Choroid plexus epithelial cell (primary cell): ENCODE measurements around the gene SUV39H1.
"Not testable (repeated sequence)": the region's sequence is repeated elsewhere in the genome, so short reads cannot be mapped to it uniquely, and the experiment has no call there.

ENCODE experiments used
- DNase-seq: peaks from one replicate; pipeline ENCODE4 v3.0.0-alpha.2; 2010; ENCODE audit warnings: low read depth
- H3K4me3 ChIP-seq: 2 replicates; pipeline ENCODE4 v1.5.1; 2011; ENCODE audit warnings: low read depth, mild to moderate bottlenecking, control low read depth, low read length, moderate library complexity
- TF ChIP-seq, protein P1 (sequence below): conservative IDR thresholded peaks from 2 replicates; pipeline ENCODE4 v1.5.1; 2011; ENCODE audit warnings: low read depth, mild to moderate bottlenecking, control low read depth, inconsistent platforms, low read length, moderate library complexity

Gene SUV39H1, protein sequence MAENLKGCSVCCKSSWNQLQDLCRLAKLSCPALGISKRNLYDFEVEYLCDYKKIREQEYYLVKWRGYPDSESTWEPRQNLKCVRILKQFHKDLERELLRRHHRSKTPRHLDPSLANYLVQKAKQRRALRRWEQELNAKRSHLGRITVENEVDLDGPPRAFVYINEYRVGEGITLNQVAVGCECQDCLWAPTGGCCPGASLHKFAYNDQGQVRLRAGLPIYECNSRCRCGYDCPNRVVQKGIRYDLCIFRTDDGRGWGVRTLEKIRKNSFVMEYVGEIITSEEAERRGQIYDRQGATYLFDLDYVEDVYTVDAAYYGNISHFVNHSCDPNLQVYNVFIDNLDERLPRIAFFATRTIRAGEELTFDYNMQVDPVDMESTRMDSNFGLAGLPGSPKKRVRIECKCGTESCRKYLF

GRCh38 chrX:48696301-48696908 is at the start of gene SUV39H1:
Gene SUV39H1, plus strand, starts transcription at chrX:48696734. Its CDS starts 51 bp downstream, at chrX:48696785.
- TF ChIP-seq, protein P1, sequence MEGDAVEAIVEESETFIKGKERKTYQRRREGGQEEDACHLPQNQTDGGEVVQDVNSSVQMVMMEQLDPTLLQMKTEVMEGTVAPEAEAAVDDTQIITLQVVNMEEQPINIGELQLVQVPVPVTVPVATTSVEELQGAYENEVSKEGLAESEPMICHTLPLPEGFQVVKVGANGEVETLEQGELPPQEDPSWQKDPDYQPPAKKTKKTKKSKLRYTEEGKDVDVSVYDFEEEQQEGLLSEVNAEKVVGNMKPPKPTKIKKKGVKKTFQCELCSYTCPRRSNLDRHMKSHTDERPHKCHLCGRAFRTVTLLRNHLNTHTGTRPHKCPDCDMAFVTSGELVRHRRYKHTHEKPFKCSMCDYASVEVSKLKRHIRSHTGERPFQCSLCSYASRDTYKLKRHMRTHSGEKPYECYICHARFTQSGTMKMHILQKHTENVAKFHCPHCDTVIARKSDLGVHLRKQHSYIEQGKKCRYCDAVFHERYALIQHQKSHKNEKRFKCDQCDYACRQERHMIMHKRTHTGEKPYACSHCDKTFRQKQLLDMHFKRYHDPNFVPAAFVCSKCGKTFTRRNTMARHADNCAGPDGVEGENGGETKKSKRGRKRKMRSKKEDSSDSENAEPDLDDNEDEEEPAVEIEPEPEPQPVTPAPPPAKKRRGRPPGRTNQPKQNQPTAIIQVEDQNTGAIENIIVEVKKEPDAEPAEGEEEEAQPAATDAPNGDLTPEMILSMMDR, result no peak
- peak; percentile 89 for DNase-seq
- peak within 1 kb of the TSS; percentile 65 for H3K4me3 ChIP-seq

DNA sequence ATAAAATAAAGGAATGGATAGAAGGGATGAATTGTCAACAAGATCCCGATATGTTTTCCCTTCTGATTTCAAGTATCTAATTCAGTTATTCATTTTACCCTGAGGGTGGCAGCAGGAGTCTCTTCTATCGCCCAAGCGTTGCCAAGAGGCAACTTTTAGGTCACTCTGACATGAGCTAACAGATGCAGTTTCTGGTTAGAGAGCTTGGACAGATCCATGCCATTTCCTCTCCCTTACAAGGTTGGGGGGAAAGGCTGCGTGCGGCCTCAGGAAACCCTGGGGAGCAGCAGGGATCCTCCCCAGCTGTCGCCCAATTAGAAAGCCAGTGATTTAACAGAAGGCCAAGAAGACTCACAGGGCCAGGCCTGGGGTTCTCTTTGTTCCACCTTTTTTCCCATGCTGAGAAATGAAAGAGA is 48.2 kb upstream of the SUV39H1 start:
- TF ChIP-seq, protein P1, result peak; percentile 50
- peak; percentile 69 for DNase-seq
- no peak overlapping the region for H3K4me3 ChIP-seq

DNA sequence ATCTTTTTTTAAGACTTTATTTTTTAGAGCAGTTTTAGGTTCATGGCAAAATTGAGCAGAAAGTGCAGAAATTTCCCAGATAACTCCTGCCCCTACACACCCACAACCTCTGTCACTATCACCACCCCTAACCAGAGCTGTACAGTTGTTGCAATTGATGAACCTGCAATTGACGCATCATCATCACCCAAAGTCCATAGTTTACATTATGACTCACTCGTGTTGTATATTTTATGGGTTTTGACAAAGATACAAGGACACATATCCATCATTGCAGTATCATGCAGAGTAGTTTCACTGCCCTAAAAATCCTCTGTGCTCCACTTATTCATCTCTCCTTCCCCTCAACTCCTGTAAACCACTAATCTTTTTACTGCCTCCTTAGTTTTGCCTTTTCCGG is 47.4 kb upstream of the SUV39H1 start:
- no peak overlapping the region for H3K4me3 ChIP-seq
- TF ChIP-seq, protein P1, result no peak

GRCh38 chrX:48652055-48652579 is 44.4 kb upstream of the SUV39H1 start:
- DNase-seq, H3K4me3 ChIP-seq: not testable (repeated sequence)

More for the DNA sequence above, 47.4 kb upstream of the SUV39H1 start:
- no peak for DNase-seq

DNA sequence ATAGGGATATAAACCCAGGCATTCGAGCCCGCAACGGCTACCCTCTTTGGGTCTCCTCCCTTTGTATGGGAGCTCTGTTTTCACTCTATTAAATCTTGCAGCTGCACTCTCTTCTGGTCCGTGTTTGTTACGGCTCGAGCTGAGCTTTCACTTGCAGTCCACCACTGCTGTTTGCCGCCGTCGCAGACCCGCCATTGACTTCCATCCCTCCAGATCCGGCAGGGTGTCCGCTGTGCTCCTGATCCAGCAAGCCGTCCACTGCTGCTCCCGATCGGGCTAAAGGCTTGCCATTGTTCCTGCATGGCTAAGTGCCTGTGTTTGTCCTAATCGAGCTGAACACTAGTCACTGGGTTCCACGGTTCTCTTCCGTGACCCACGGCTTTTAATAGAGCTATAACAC is 41.8 kb upstream of the SUV39H1 start:
- H3K4me3 ChIP-seq, DNase-seq: not testable (repeated sequence)

DNA sequence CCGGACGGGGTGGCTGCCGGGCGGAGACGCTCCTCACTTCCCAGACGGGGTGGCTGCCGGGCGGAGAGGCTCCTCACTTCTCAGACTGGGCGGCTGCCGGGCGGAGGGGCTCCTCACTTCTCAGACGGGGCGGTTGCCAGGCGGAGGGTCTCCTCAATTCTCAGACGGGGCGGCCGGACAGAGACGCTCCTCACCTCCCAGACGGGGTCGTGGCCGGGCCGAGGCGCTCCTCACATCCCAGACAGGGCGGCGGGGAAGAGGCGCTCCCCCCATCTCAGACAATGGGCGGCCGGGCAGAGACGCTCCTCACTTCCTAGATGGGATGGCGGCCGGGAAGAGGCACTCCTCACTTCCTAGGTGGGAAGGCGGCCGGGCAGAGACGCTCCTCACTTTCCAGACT is 36.8 kb upstream of the SUV39H1 start:
- not testable (repeated sequence) for DNase-seq, H3K4me3 ChIP-seq

- TF ChIP-seq, protein P1, result no peak
Measured at GRCh38 chrX:48663241-48663640, 33.3 kb upstream of the SUV39H1 start.

DNA sequence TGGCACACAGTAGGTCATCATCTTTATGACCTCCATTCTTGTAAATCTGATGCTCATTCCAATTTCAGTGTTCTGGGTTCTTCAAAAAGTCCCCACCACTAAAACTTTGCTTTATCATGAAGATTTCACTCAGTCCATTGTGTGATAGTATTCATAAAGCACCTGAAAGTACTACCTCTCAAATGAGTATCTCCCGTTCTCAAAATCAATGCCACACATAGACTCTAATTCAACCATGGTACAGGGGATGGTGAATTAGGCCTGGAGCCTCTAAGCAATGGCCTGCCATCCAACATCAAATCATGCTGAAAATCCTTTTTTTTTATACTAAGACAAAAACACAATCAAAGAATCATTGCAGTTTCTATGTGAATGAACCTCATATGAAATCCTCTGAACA is 32.4 kb upstream of the SUV39H1 start:
- TF ChIP-seq, protein P1, result no peak
- H3K4me3 ChIP-seq, result no peak overlapping the region
- DNase-seq, result no peak

More at GRCh38 chrX:48663241-48663640, 33.3 kb upstream of the SUV39H1 start:
- DNase-seq, result no peak
- no peak overlapping the region for H3K4me3 ChIP-seq
